NCI-H187 treated with DMSO at 0.1 percent for 48 hours (cell line): ENCODE measurements around the gene KDM5B.
"Not testable (repeated sequence)": the region's sequence is repeated elsewhere in the genome, so short reads cannot be mapped to it uniquely, and the experiment has no call there.

Source experiments
- DNase-seq: peaks from one replicate; lab custom pipeline; 2025; lab: John Stamatoyannopoulos, UW

KDM5B gene

GRCh38 chr1:202791077-202791747 lies 17.0 kb downstream of the KDM5B start:
- DNase-seq: no peak

GRCh38 chr1:202788800-202789199 lies 19.4 kb downstream of the KDM5B start:
- no peak for DNase-seq

GRCh38 chr1:202786804-202787203 lies 21.4 kb downstream of the KDM5B start:
- DNase-seq: no peak

- DNase-seq: no peak
Observed at GRCh38 chr1:202781180-202781579, 27.0 kb downstream of the KDM5B start.

GRCh38 chr1:202770135-202770534 lies 38.1 kb downstream of the KDM5B start:
- DNase-seq: no peak

GRCh38 chr1:202765721-202766120 lies 42.5 kb downstream of the KDM5B start:
- DNase-seq: no peak

GRCh38 chr1:202762019-202762418 lies 46.2 kb downstream of the KDM5B start:
- no peak for DNase-seq

GRCh38 chr1:202760589-202760988 lies 47.6 kb downstream of the KDM5B start:
- no peak for DNase-seq

- DNase-seq: no peak
Observed at GRCh38 chr1:202756391-202756790, 51.8 kb downstream of the KDM5B start.

- no peak for DNase-seq
Observed at GRCh38 chr1:202754293-202754692, 53.9 kb downstream of the KDM5B start.

- DNase-seq: no peak
Observed at GRCh38 chr1:202752774-202753173, 55.4 kb downstream of the KDM5B start.

GRCh38 chr1:202750761-202751160 lies 57.5 kb downstream of the KDM5B start:
- DNase-seq: no peak

GRCh38 chr1:202750024-202750423 lies 58.2 kb downstream of the KDM5B start:
- no peak for DNase-seq

GRCh38 chr1:202745323-202745888 lies 62.8 kb downstream of the KDM5B start:
- no peak for DNase-seq

GRCh38 chr1:202744770-202745169 lies 63.5 kb downstream of the KDM5B start:
- DNase-seq: not testable (repeated sequence)

- no peak for DNase-seq
Observed at GRCh38 chr1:202742496-202742895, 65.7 kb downstream of the KDM5B start.

GRCh38 chr1:202733251-202733650 lies 75.0 kb downstream of the KDM5B start:
- no peak for DNase-seq

- no peak for DNase-seq
Observed at GRCh38 chr1:202728951-202729350, 79.3 kb downstream of the KDM5B start.

- no peak for DNase-seq
Observed at GRCh38 chr1:202725526-202725925, 82.7 kb downstream of the KDM5B start.

GRCh38 chr1:202723708-202724107 lies 84.5 kb downstream of the KDM5B start:
- DNase-seq: no peak

GRCh38 chr1:202723046-202723445 lies 85.2 kb downstream of the KDM5B start:
- DNase-seq: not testable (repeated sequence)

- no peak for DNase-seq
Observed at GRCh38 chr1:202716654-202717053, 91.6 kb downstream of the KDM5B start.

GRCh38 chr1:202714202-202714601 lies 94.0 kb downstream of the KDM5B start:
- not testable (repeated sequence) for DNase-seq

GRCh38 chr1:202713110-202713509 lies 95.1 kb downstream of the KDM5B start:
- no peak for DNase-seq
